Endothelial cell of umbilical vein (primary cell): ENCODE results near the gene KANK4. TPM values are rescaled to one million over a fixed set of nuclear protein-coding genes. Genes with fewer than 3 reads are reported as not detected.

Experiments
- BruUV-seq: library from RNA; stranded (reverse); fragments of 400-500 nt; replicated peaks from 2 replicates; lab custom pipeline; 2021; lab: Mats Ljungman, UMichigan
- CTCF ChIA-PET: fragments of 300-600, 350-600 bp; sonication (Branson Sonifier 250); formaldehyde crosslinking; loops from one replicate; lab custom pipeline; 2021; ENCODE audit warnings: antibody characterized with exemption, inconsistent platforms; lab: Charles Lee
- POLR2A ChIA-PET: fragments of 300-600, 350-600 bp; sonication (Branson Sonifier 250); formaldehyde crosslinking; loops from one replicate; lab custom pipeline; 2021; ENCODE audit warnings: antibody characterized with exemption, inconsistent platforms; lab: Charles Lee
- DNase-seq: peaks from one replicate; pipeline ENCODE4 v3.0.0-alpha.2; 2011; ENCODE audit warnings: low read depth, low spot score
- FAIRE-seq: peaks from 2 replicates; lab custom pipeline; 2011; peaks lifted over from hg19 to GRCh38; lab: Jason Lieb, UNC
- H2AFZ ChIP-seq: 2 replicates; pipeline ENCODE4 v1.6.0; 2012; ENCODE audit warnings: low read depth, low read length, control low read depth, inconsistent platforms
- H3K27ac ChIP-seq: 2 replicates; pipeline ENCODE4 v1.5.1; 2011; ENCODE audit warnings: low read depth, mild to moderate bottlenecking, control low read depth, low read length, moderate library complexity; ENCODE audit not compliant: insufficient read depth
- H3K27me3 ChIP-seq, 2 experiments: 2 replicates each; pipeline versions ENCODE4 v1.6.0 to v1.6.1; 2011; ENCODE audit warnings: low read length in 2 of 2, mixed read lengths in 1 of 2; ENCODE audit not compliant: control insufficient read depth in 2 of 2, insufficient read depth in 2 of 2
- H3K36me3 ChIP-seq, 2 experiments: 2 replicates in 1 of 2; 3 replicates in 1 of 2; pipeline ENCODE4 v1.5.1; 2011; ENCODE audit warnings: low read length in 2 of 2, mild to moderate bottlenecking in 1 of 2, moderate library complexity in 1 of 2; ENCODE audit not compliant: control insufficient read depth in 2 of 2, insufficient read depth in 2 of 2; ENCODE audit errors: extremely low read depth in 1 of 2
- H3K4me1 ChIP-seq: 3 replicates; pipeline ENCODE4 v1.5.1; 2011; ENCODE audit warnings: mild to moderate bottlenecking, low read length; ENCODE audit not compliant: control insufficient read depth, insufficient read depth; ENCODE audit errors: extremely low read depth
- H3K4me2 ChIP-seq: 2 replicates; pipeline ENCODE4 v1.6.1; 2011; ENCODE audit warnings: low read length, control low read depth, mixed read lengths; ENCODE audit not compliant: insufficient read depth
- H3K4me3 ChIP-seq, 3 experiments: fragments of 200-600 bp in 1 of 3; sonication (generic), shearing (Covaris generic) in 1 of 3; replicated peaks in 1 of 3; 2 replicates each; pipeline ENCODE4 v1.5.1; 2011 to 2016; ENCODE audit warnings: control low read depth in 3 of 3, low read length in 3 of 3, mild to moderate bottlenecking in 2 of 3, inconsistent platforms in 1 of 3, low read depth in 1 of 3, moderate library complexity in 1 of 3; ENCODE audit not compliant: insufficient read depth in 1 of 3
- H3K79me2 ChIP-seq: 2 replicates; pipeline ENCODE4 v1.6.0; 2012; ENCODE audit warnings: low read length, inconsistent platforms; ENCODE audit not compliant: control insufficient read depth, insufficient read depth
- H3K9ac ChIP-seq: replicated peaks from 2 replicates; pipeline ENCODE3; 2011; ENCODE audit warnings: low read length, control low read depth; ENCODE audit not compliant: insufficient read depth; ENCODE audit errors: extremely low read depth
- H3K9me1 ChIP-seq: replicated peaks from 3 replicates; pipeline ENCODE4 v1.6.0; 2011; ENCODE audit warnings: mild to moderate bottlenecking, low read length; ENCODE audit not compliant: control insufficient read depth, insufficient read depth; ENCODE audit errors: extremely low read depth
- H3K9me3 ChIP-seq: replicated peaks from 2 replicates; pipeline ENCODE4 v1.5.1; 2012; ENCODE audit warnings: low read length, inconsistent platforms; ENCODE audit not compliant: control insufficient read depth, insufficient read depth
- H4K20me1 ChIP-seq: replicated peaks from 2 replicates; pipeline ENCODE3; 2011; ENCODE audit warnings: mild to moderate bottlenecking, low read length; ENCODE audit not compliant: control insufficient read depth, insufficient read depth; ENCODE audit errors: extremely low read depth
- EZH2 ChIP-seq: IDR thresholded peaks from 2 replicates; pipeline ENCODE4 v1.6.1; 2012; ENCODE audit warnings: borderline replicate concordance, low read depth, mild to moderate bottlenecking, moderate library complexity, low read length, inconsistent platforms; ENCODE audit not compliant: severe bottlenecking
- FOS ChIP-seq: IDR thresholded peaks from 2 replicates; pipeline ENCODE4 v1.6.1; 2011; ENCODE audit warnings: mild to moderate bottlenecking, low read length, moderate library complexity, borderline replicate concordance; ENCODE audit not compliant: insufficient read depth
- GATA2 ChIP-seq: IDR thresholded peaks from 2 replicates; pipeline ENCODE4 v1.7.0; 2011; ENCODE audit warnings: low read depth, mild to moderate bottlenecking, moderate library complexity, mixed read lengths, low read length; ENCODE audit not compliant: insufficient read length, insufficient read depth
- JUN ChIP-seq: IDR thresholded peaks from 2 replicates; pipeline ENCODE4 v1.6.1; 2011; ENCODE audit warnings: borderline replicate concordance, low read depth; ENCODE audit not compliant: insufficient read length, insufficient read depth
- MYC ChIP-seq: IDR thresholded peaks from one replicate; pipeline ENCODE4 v1.6.1; 2011; ENCODE audit warnings: mild to moderate bottlenecking, low read depth, low read length
- POLR2A ChIP-seq: IDR thresholded peaks from 2 replicates; pipeline ENCODE4 v1.6.1; 2012; ENCODE audit warnings: low read depth, mild to moderate bottlenecking, control low read depth, low read length
- POLR2AphosphoS5 ChIP-seq: IDR thresholded peaks from 2 replicates; pipeline ENCODE4 v1.6.1; 2012; ENCODE audit warnings: low read depth, mild to moderate bottlenecking, control low read depth, low read length, moderate library complexity; ENCODE audit not compliant: insufficient read depth
- dilution Hi-C: fragments of 300-500 bp; cut with MboI; formaldehyde crosslinking; loops from one replicate; pipeline ENCODE4 v1.15.0; 2019; ENCODE audit warnings: low sequenced_read_pairs; ENCODE audit not compliant: extremely low pct_ligation_motif_present
- intact Hi-C: fragments of 100-400 bp; cut with micrococcal nuclease; formaldehyde crosslinking; loops from one replicate; pipeline ENCODE4 v1.10.0; 2022
- polyA plus RNA-seq, 4 experiments: library from polyadenylated mRNA; depleted of rRNA in 3 of 4; stranded (reverse) in 3 of 4; unstranded in 1 of 4; fragments of >200 nt; gene quantifications; 2 replicates each; pipeline versions ENCODE4 v1.2.1 to v1.2.3, GENCODE V29; 2011 to 2012; ENCODE audit warnings: missing spikeins in 1 of 4
- total RNA-seq: library from RNA; stranded (reverse); gene quantifications from 2 replicates; pipeline ENCODE4 v1.2.3, GENCODE V29; 2021
- TF ChIP-seq, protein P1 (sequence below), 2 donors: IDR thresholded peaks; 1 replicate in 1 of 2; 2 replicates in 1 of 2; pipeline ENCODE4 v1.5.1; 2011; ENCODE audit warnings: low read length in 2 of 2, mild to moderate bottlenecking in 2 of 2, moderate library complexity in 2 of 2, control low read depth in 1 of 2, inconsistent platforms in 1 of 2, low read depth in 1 of 2; ENCODE audit not compliant: insufficient read depth in 1 of 2; ENCODE audit errors: extremely low read depth in 1 of 2
- TF ChIP-seq, protein P2 (sequence below): IDR thresholded peaks from 2 replicates; pipeline ENCODE4 v1.6.1; 2011; ENCODE audit not compliant: insufficient read depth, insufficient read length

KANK4 gene
- total and polyA plus RNA-seq, 2 donors (not counting 3 experiments of a cell fraction or from before 2014, with no cell fraction given): not detected

DNA sequence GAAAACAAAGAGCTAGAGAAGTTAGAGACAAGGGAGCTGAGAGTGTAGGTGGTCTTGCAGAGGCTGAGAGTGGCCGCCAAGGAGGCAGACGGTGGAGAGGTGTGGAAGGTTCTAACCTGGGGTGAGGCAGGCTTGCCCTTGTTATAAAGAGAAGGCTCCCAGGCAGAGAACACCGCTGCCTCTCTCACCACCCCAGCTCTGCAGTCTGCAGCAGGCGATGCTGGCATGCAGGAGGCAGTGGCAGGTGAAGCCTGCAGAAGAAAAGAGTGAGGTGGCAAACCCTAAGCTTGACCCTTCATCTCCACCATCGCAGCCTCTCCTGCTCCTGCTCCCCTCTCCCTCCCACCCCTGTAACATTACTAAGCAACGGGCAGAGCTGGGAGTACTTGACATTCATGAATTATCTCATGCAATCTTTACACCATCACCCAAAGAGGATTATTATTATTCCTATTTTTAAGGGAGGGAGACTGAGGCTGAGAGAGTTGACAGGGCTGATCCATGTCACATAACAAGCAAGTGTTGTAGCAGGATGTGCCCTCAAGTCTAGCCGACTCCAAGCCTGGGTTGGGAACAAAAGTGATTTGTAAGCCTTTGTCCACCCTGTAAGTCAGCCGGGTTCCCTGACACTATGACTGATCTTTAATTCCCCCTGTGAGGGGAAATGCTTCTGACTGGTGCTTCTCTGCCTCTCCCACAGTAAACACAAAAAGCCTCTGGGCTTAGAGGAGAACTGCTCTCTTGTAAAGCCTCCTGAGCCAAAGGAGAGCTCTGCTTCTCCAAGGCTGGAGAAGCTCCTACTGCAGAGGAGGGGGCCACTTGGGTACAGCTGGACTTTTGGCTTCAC, 36.1 kb downstream of the KANK4 start:
- no peak overlapping the region for H2AFZ ChIP-seq
- H3K9me1 ChIP-seq: no peaks in the 10 kb centered on the region
- H3K36me3 ChIP-seq: no peaks in the 10 kb centered on the region
- H4K20me1 ChIP-seq: no peaks in the 10 kb centered on the region
- dilution Hi-C loops (no loop called here), intact Hi-C loops (no loop called here)
- H3K9me3 ChIP-seq: no peaks in the 10 kb centered on the region
- no peak for FAIRE-seq
- H3K79me2 ChIP-seq: no peaks in the 10 kb centered on the region
- no peak for DNase-seq
- no peak overlapping the region for H3K4me3 ChIP-seq
- H3K9ac ChIP-seq: no peak overlapping the region
- CTCF ChIA-PET: interaction anchor here (1.6 kb wide), 1 partner anchor 15 kb away, joined by 3 read pairs; no protein-coding TSS in a partner anchor
- H3K27ac ChIP-seq: no peak overlapping the region
- H3K27me3 ChIP-seq: peaks cover 5 to 6% of the 10 kb centered on the region in 2 experiments
- H3K4me2 ChIP-seq: no peak overlapping the region
- TF ChIP-seq FOS (no peak), JUN (no peak), POLR2A (no peak), POLR2AphosphoS5 (no peak), EZH2 (no peak), GATA2 (no peak), MYC (no peak)
- TF ChIP-seq, protein P1, sequence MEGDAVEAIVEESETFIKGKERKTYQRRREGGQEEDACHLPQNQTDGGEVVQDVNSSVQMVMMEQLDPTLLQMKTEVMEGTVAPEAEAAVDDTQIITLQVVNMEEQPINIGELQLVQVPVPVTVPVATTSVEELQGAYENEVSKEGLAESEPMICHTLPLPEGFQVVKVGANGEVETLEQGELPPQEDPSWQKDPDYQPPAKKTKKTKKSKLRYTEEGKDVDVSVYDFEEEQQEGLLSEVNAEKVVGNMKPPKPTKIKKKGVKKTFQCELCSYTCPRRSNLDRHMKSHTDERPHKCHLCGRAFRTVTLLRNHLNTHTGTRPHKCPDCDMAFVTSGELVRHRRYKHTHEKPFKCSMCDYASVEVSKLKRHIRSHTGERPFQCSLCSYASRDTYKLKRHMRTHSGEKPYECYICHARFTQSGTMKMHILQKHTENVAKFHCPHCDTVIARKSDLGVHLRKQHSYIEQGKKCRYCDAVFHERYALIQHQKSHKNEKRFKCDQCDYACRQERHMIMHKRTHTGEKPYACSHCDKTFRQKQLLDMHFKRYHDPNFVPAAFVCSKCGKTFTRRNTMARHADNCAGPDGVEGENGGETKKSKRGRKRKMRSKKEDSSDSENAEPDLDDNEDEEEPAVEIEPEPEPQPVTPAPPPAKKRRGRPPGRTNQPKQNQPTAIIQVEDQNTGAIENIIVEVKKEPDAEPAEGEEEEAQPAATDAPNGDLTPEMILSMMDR (IDR thresholded peaks at IDR 0.05; ENCODE audit: extremely low read depth in 1 of 2, insufficient read depth in 1 of 2, low read depth in 1 of 2, low read length in 2 of 2): no peak
- TF ChIP-seq, protein P2, sequence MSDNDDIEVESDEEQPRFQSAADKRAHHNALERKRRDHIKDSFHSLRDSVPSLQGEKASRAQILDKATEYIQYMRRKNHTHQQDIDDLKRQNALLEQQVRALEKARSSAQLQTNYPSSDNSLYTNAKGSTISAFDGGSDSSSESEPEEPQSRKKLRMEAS: no peak
- H3K4me1 ChIP-seq: peaks cover 2% of the 10 kb centered on the region
- POLR2A ChIA-PET: no interaction called here
- BruUV-seq: no TSS peak
